GM12878 (cell line): ENCODE measurements around the gene LRP8. TPM values are rescaled to one million over a fixed set of nuclear protein-coding genes. Genes with fewer than 3 reads are reported as not detected.

Source experiments
- ATAC-seq: fragments of 200-7000 bp; cut with Tn5 transposase; 3 replicates; pipeline ENCODE4 v1.9.1; 2020; ENCODE audit warnings: mild to moderate bottlenecking, moderate library complexity
- BruUV-seq: library from RNA; stranded (reverse); fragments of 400-500 nt; replicated peaks from 2 replicates; lab custom pipeline; 2021; lab: Mats Ljungman, UMichigan
- CTCF ChIA-PET: fragments of 300-600 bp; sonication (Branson Sonifier 250); formaldehyde crosslinking; extraction: SDS; loops from one replicate; lab custom pipeline; 2021; ENCODE audit warnings: inconsistent platforms; lab: Yijun Ruan, JAX
- POLR2A ChIA-PET: fragments of 350-600 bp; formaldehyde crosslinking; extraction: SDS; loops from one replicate; lab custom pipeline; 2021; ENCODE audit warnings: inconsistent platforms; lab: Charles Lee
- RAD21 ChIA-PET: fragments of 300-600 bp; sonication (Branson Sonifier 250); formaldehyde crosslinking; loops from one replicate; lab custom pipeline; 2023; ENCODE audit warnings: antibody characterized with exemption; ENCODE audit not compliant: unreplicated experiment; lab: Charles Lee
- SMC1A ChIA-PET: fragments of 300-600 bp; sonication (Branson Sonifier 250); formaldehyde crosslinking; loops from one replicate; lab custom pipeline; 2023; ENCODE audit not compliant: unreplicated experiment, uncharacterized antibody; lab: Charles Lee
- DNase-seq: peaks from one replicate; pipeline ENCODE4 v3.0.0-alpha.2; 2011; ENCODE audit warnings: low read depth, low spot score
- FAIRE-seq: peaks from 3 replicates; lab custom pipeline; 2011; peaks lifted over from hg19 to GRCh38; lab: Jason Lieb, UNC
- H2AFZ ChIP-seq: 2 replicates; pipeline ENCODE4 v1.6.0; 2011; ENCODE audit warnings: low read depth, low read length, control low read depth; ENCODE audit not compliant: control insufficient read depth
- H3K27ac ChIP-seq: 2 replicates; pipeline ENCODE4 v1.5.1; 2011; ENCODE audit warnings: control low read depth; ENCODE audit not compliant: control insufficient read depth, insufficient read depth
- H3K27me3 ChIP-seq, 2 experiments: replicated peaks in 1 of 2; 2 replicates each; pipeline versions ENCODE4 v1.6.0 to v1.6.1; 2011; ENCODE audit warnings: low read length in 1 of 2; ENCODE audit not compliant: control insufficient read depth in 2 of 2, insufficient read depth in 2 of 2
- H3K36me3 ChIP-seq, 2 experiments: 2 replicates each; pipeline ENCODE4 v1.5.1; 2011; ENCODE audit warnings: low read length in 1 of 2; ENCODE audit not compliant: control insufficient read depth in 2 of 2, insufficient read depth in 2 of 2
- H3K4me1 ChIP-seq: 2 replicates; pipeline ENCODE4 v1.6.1; 2011; ENCODE audit warnings: mild to moderate bottlenecking, low read length, moderate library complexity, mixed read lengths; ENCODE audit not compliant: control insufficient read depth, insufficient read depth
- H3K4me2 ChIP-seq: 2 replicates; pipeline ENCODE4 v1.6.0; 2011; ENCODE audit warnings: control low read depth; ENCODE audit not compliant: control insufficient read depth, insufficient read depth
- H3K4me3 ChIP-seq: fragments of 200-600 bp; sonication (generic); 2 replicates; pipeline ENCODE4 v1.5.1; 2016
- H3K79me2 ChIP-seq: 2 replicates; pipeline ENCODE4 v1.6.0; 2011; ENCODE audit warnings: low read length; ENCODE audit not compliant: control insufficient read depth, insufficient read depth
- H3K9ac ChIP-seq: 2 replicates; pipeline ENCODE4 v1.8.0; 2011; ENCODE audit warnings: low read length, control low read depth, mixed read lengths; ENCODE audit not compliant: control insufficient read depth, insufficient read depth
- H3K9me3 ChIP-seq: replicated peaks from 3 replicates; pipeline ENCODE4 v1.5.1; 2011; ENCODE audit warnings: mild to moderate bottlenecking, low read length; ENCODE audit not compliant: control insufficient read depth, insufficient read depth
- H4K20me1 ChIP-seq: 2 replicates; pipeline ENCODE4 v1.6.0; 2011; ENCODE audit not compliant: control insufficient read depth, insufficient read depth
- BACH1 ChIP-seq: fragments of 450-650 bp; IDR thresholded peaks from 2 replicates; pipeline ENCODE4 v1.6.1; 2017; ENCODE audit warnings: mild to moderate bottlenecking, borderline replicate concordance
- BHLHE40 ChIP-seq, 2 experiments: fragments of 450-650 bp in 1 of 2; IDR thresholded peaks; 2 replicates each; pipeline ENCODE4 v1.6.1; 2011 to 2017; ENCODE audit warnings: low read depth in 2 of 2, borderline replicate concordance in 1 of 2, improper control_type of control experiment in 1 of 2, low read length in 1 of 2, mild to moderate bottlenecking in 1 of 2
- GATAD2B ChIP-seq: fragments of 450-650 bp; conservative IDR thresholded peaks from 2 replicates; pipeline ENCODE4 v1.6.1; 2017; ENCODE audit warnings: low read depth, mild to moderate bottlenecking, moderate library complexity
- IRF5 ChIP-seq: fragments of 450-650 bp; IDR thresholded peaks from 2 replicates; pipeline ENCODE4 v1.6.1; 2017; ENCODE audit warnings: borderline replicate concordance
- MYB ChIP-seq: fragments of 150-350 bp; IDR thresholded peaks from 2 replicates; pipeline ENCODE4 v1.6.1; 2014; ENCODE audit warnings: mild to moderate bottlenecking, low read depth, low read length, borderline replicate concordance
- PKNOX1 ChIP-seq: fragments of 450-650 bp; IDR thresholded peaks from 2 replicates; pipeline ENCODE4 v1.6.1; 2016; ENCODE audit warnings: mild to moderate bottlenecking
- SKIL ChIP-seq: fragments of 450-650 bp; IDR thresholded peaks from 2 replicates; pipeline ENCODE4 v1.6.1; 2017; ENCODE audit warnings: mild to moderate bottlenecking, low read depth, inconsistent platforms; ENCODE audit not compliant: poor library complexity, severe bottlenecking
- SMAD5 ChIP-seq: IDR thresholded peaks from 2 replicates; pipeline ENCODE4 v1.6.1; 2016; ENCODE audit warnings: antibody characterized with exemption, low read depth
- STAT3 ChIP-seq: IDR thresholded peaks from 2 replicates; pipeline ENCODE4 v1.6.1; 2011; ENCODE audit warnings: low read depth, low read length, improper control_type of control experiment
- SUPT20H ChIP-seq: IDR thresholded peaks from 2 replicates; pipeline ENCODE4 v1.6.1; 2011; ENCODE audit warnings: low read depth, mild to moderate bottlenecking, low read length, moderate library complexity, borderline replicate concordance; ENCODE audit not compliant: control insufficient read depth
- ZNF622 ChIP-seq: fragments of 450-650 bp; IDR thresholded peaks from 2 replicates; pipeline ENCODE4 v1.6.1; 2017; ENCODE audit warnings: mild to moderate bottlenecking, inconsistent platforms
- WGBS: methylation state at CpG from one replicate; pipeline ENCODE4 v1.1.6; 2016; ENCODE audit warnings: low lambda C conversion rate; ENCODE audit not compliant: insufficient replicate concordance, insufficient coverage; ENCODE audit errors: missing lambda C conversion rate; 5-methylcytosine and 5-hydroxymethylcytosine counted together
- in situ Hi-C: fragments of 300-500 bp; cut with MboI; formaldehyde crosslinking; loops from 9 replicates; pipeline ENCODE4 v1.14.3; 2018; ENCODE audit warnings: mixed read lengths
- intact Hi-C: fragments of 100-400 bp; cut with micrococcal nuclease; formaldehyde crosslinking; loops from one replicate; pipeline ENCODE4 v1.14.2; 2022; ENCODE audit not compliant: unreplicated experiment
- polyA plus RNA-seq, 11 experiments: library from polyadenylated mRNA; depleted of rRNA in 4 of 11; unstranded in 6 of 11; stranded (reverse) in 5 of 11; fragments of >200 nt; fragmentation: Nextera tagmentation in 4 of 11; fragmentation: Illumina TruSeq in 1 of 11; extraction: Ambion mirVana in 4 of 11; extraction: Trizol in 1 of 11; gene quantifications; 1 replicate in 1 of 11; 2 replicates in 10 of 11; pipeline versions ENCODE4 v1.2.1 to v1.2.3, GENCODE V29; 2011 to 2016; ENCODE audit warnings: inconsistent platforms in 2 of 11, missing spikeins in 2 of 11, low read depth in 1 of 11
- total RNA-seq, 4 experiments: library from RNA; depleted of rRNA in 3 of 4; stranded (reverse); fragments of >200 nt in 3 of 4; fragmentation: Illumina TruSeq in 1 of 4; extraction: Trizol in 1 of 4; gene quantifications; 2 replicates each; pipeline versions ENCODE4 v1.2.1 to v1.2.3, GENCODE V29; 2013 to 2021

The LRP8 gene
- total and polyA plus RNA-seq, 10 of the 15 experiments (the other 5 are each of a cell fraction or from before 2014, with no cell fraction given) = 2.8 to 40.5 (median 22.3) TPM

- H3K36me3 ChIP-seq = peaks cover 5 to 10% of the 10 kb centered on the region in 2 experiments; a peak in 2 of 4 replicates
- in situ Hi-C loops (no loop called here), intact Hi-C loops (no loop called here)
- H3K27ac ChIP-seq = peak overlapping the region; percentile 77
- no peak for ATAC-seq
- WGBS = 57% methylated on average over 9 of the region's 9 CpGs
- no peaks in the 10 kb centered on the region for H4K20me1 ChIP-seq
- peaks cover 21% of the 10 kb centered on the region for H3K79me2 ChIP-seq
- H3K27me3 ChIP-seq = no peaks in the 10 kb centered on the region
- peaks cover 51% of the 10 kb centered on the region for H3K4me1 ChIP-seq
- no peak for FAIRE-seq
- no peaks in the 10 kb centered on the region for H3K9me3 ChIP-seq
- BruUV-seq = no TSS peak
- POLR2A ChIA-PET = interaction anchor here (1.0 to 2.8 kb wide), 3 partner anchors 8 to 113 kb away, joined by 3 to 17 read pairs (median 3); no protein-coding TSS in a partner anchor
- CTCF ChIA-PET = interaction anchor here (0.7 to 1.3 kb wide), 5 partner anchors 8 to 99 kb away, joined by 3 to 5 read pairs (median 4); no protein-coding TSS in a partner anchor
- H3K4me3 ChIP-seq = no peak overlapping the region
- H3K4me2 ChIP-seq = no peak overlapping the region; the same call in 1 of the 2 replicates
- SMC1A ChIA-PET = interaction anchor here (1.0 to 2.6 kb wide), 6 partner anchors 15 to 119 kb away, joined by 3 to 10 read pairs (median 6); no protein-coding TSS in a partner anchor
- no peak overlapping the region for H2AFZ ChIP-seq
- RAD21 ChIA-PET = interaction anchor here (1.6 to 3.1 kb wide), 5 partner anchors 24 to 119 kb away, joined by 3 to 16 read pairs (median 6); no protein-coding TSS in a partner anchor
- peak; percentile 73 for TF ChIP-seq PKNOX1
- peak; percentile 52; the same call in 1 of the 2 replicates for TF ChIP-seq BACH1
- no peak for TF ChIP-seq GATAD2B
- TF ChIP-seq, all 136 proteins: peak for 2
- no peak overlapping the region for H3K9ac ChIP-seq
- no peak for DNase-seq
These were observed 33.3 kb downstream of the LRP8 start for GRCh38 chr1:53294567-53294966.

- Histone ChIP-seq H3K36me3 (peaks cover 5 to 8% of the 10 kb centered on the region in 2 experiments; a peak in 2 of 4 replicates), H4K20me1 (no peaks in the 10 kb centered on the region), H3K4me3 (no peak overlapping the region), H3K9me3 (no peaks in the 10 kb centered on the region), H3K27ac (peak overlapping the region; percentile 77), H3K4me2 (no peak overlapping the region; the same call in 1 of the 2 replicates), H3K27me3 (no peaks in the 10 kb centered on the region), H3K79me2 (peaks cover 21% of the 10 kb centered on the region), H3K9ac (no peak overlapping the region), H3K4me1 (peaks cover 51% of the 10 kb centered on the region), H2AFZ (no peak overlapping the region)
- WGBS = 72% methylated on average over 3 of the region's 3 CpGs
- CTCF ChIA-PET = interaction anchor here (0.7 to 1.3 kb wide), 4 partner anchors 8 to 100 kb away, joined by 3 to 5 read pairs (median 4); no protein-coding TSS in a partner anchor
- POLR2A ChIA-PET = interaction anchor here (1.0 to 2.8 kb wide), 4 partner anchors 8 to 74 kb away, joined by 3 to 17 read pairs (median 4); no protein-coding TSS in a partner anchor
- RAD21 ChIA-PET = interaction anchor here (1.6 to 2.3 kb wide), 4 partner anchors 24 to 120 kb away, joined by 3 to 6 read pairs (median 5); no protein-coding TSS in a partner anchor
- in situ Hi-C loops (no loop called here), intact Hi-C loops (no loop called here)
- FAIRE-seq = no peak
- SMC1A ChIA-PET = interaction anchor here (1.2 to 2.6 kb wide), 4 partner anchors 51 to 102 kb away, joined by 4 to 10 read pairs (median 9); no protein-coding TSS in a partner anchor
- no peak for ATAC-seq
- DNase-seq = no peak
- TF ChIP-seq BHLHE40 (IDR thresholded peaks at IDR 0.05; ENCODE audit: borderline replicate concordance in 1 of 2, low read depth in 2 of 2, low read length in 1 of 2) (no peak), IRF5 (no peak), ZNF622 (no peak), STAT3 (no peak), SKIL (no peak), MYB (no peak), SUPT20H (no peak), SMAD5 (no peak)
- BruUV-seq = no TSS peak
These were observed 33.8 kb downstream of the LRP8 start for GRCh38 chr1:53294061-53294460.
